HG03039 (cell line): ENCODE data around the gene SLC16A6.
A peak's percentile ranks its signal among the peaks of the same experiment; 100 is the strongest.
"Not testable (repeated sequence)": the region's sequence is repeated elsewhere in the genome, so short reads cannot be mapped to it uniquely, and the experiment has no call there.

Experiments
- ATAC-seq: cut with Tn5 transposase; IDR thresholded peaks from one replicate; pipeline ENCODE4 v1.9.1; 2021; ENCODE audit warnings: mild to moderate bottlenecking, moderate library complexity; ENCODE audit not compliant: unreplicated experiment

Gene SLC16A6

GRCh38 chr17:68253426-68253825 is 37.5 kb downstream of the SLC16A6 start:
- not testable (repeated sequence) for ATAC-seq

GRCh38 chr17:68249354-68249765 is 41.6 kb downstream of the SLC16A6 start:
- no peak for ATAC-seq

DNA sequence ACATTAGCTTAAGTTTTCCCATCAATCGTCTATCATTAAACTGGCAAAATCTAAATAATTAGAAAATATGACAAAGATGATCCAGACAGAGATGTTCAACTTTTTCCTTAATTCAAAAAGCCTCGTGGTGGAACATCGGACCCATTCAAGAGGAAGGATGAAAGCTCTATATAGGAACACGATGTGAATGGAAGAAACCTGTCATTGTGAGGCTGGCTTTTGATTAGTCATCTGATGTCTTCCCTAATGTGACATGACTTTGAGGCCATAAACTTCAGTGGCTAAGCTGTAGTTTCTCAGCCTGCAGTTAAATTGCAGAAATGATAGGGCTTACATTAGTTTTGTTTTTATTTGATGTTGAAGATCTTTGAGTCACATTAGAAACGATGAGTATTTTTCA is 42.0 kb downstream of the SLC16A6 start:
- no peak for ATAC-seq

GRCh38 chr17:68248199-68248825 is 42.6 kb downstream of the SLC16A6 start:
- ATAC-seq = peak; percentile 33

DNA sequence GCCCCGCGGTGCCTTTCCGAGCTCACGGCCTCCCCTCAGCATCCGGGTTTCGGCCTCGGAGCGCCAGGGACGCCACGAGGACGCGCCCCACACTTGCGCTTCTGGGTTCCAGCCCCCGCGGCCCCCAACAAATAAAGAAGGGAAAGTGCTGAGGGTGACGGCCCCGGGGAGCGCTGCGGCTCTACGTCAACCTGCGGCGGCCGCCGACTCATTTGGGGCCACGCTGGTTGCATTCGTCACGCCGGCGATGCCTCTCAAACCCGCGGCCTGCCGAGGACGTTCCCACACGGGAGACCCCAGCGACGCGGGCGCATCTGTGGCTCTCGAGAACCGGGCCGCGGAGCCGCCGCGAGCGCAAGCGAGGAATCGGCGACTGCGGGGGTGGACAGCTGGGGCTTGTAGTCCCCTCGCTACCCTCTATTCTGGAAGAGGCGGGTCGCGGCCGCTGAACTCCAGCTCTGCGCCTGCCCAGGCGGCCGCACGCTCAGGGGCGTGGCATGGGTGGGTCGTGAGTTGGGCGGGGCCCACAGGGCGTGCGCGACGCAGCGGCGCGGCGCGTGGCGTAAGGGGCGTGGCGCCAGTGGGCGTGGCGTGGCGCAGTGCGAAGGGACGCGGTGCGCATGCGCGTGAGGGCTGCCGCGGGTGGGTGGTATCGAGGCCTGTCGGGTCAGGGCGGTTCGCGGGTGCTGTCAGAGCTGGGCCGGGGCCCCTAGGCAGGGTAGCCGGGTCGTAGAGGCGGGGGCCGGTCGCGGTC is 43.3 kb downstream of the SLC16A6 start, which contains the start of gene AMZ2:
TSS of gene AMZ2 (plus strand) at position 599 of the 754 bp plus-strand sequence. CDS start 2,145 bp downstream, outside the sequence.
- ATAC-seq = peak; percentile 90

GRCh38 chr17:68246271-68247028 is 44.5 kb downstream of the SLC16A6 start:
- ATAC-seq = no peak

DNA sequence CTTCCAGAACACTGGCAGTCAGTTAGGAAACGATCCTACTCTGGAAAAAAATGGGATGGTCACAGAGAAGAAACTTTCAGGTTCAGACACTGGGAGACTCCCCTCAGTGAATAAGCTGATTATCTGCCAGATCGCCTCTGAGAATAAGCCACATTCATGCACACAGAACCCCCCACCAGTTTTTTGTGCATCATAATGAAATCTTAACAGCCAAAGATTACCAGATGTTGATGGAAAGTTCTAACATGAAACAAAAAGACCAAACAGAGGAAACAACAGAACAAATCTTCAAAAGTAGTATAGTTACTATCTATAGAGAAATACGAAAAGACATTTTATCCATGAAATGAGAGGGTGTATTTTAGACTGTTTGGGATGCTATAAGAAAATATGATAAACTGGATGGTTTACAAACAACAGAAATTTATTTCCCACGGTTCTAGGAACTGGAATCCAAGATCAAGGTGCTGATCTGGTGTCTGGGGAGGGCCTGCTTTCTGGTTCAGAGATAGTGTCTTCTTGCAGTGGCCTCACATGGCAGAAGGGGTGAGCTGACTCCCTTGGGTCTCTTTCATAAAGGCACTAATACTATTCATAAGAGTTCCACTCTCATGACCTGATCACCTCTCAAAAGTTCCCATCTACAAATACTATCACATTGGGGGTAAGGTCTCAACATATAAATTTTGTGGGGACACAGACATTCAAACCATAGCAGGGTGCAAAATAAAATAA is 51.1 kb downstream of the SLC16A6 start:
- no peak for ATAC-seq

GRCh38 chr17:68238871-68239253 is 52.1 kb downstream of the SLC16A6 start:
- peak; percentile 26 for ATAC-seq

DNA sequence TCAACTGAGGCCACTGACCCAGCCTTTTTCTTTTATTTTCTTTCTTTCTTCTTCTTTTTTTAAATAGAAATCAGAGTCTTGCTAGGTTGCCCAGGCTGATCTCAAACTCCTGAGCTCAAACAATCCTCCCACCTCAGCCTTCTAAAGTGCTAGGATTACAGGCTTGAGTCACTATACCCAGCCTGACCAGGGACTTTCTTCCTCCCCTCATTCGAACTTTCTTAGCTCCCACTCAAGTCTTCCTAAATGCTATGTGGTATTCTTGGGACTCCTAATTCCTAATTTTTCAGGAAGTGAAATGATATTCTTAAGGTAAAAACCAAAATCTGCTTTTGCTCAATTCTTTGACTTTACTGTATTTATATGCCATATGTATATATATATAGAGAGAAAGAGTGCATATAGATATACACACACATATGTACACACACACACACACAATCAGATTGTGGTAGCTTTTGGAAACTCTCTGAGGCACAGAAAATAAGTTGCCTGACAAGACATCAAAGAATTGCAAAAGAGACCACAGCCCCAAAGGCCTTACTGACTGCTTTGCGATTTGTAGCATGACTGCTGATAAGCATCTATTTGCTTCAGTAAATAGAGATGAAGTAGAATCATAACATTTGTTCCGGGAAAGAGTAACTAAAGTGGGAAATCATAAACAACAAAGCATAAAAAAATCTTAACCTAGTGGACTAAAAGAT is 52.6 kb downstream of the SLC16A6 start:
- no peak for ATAC-seq

DNA sequence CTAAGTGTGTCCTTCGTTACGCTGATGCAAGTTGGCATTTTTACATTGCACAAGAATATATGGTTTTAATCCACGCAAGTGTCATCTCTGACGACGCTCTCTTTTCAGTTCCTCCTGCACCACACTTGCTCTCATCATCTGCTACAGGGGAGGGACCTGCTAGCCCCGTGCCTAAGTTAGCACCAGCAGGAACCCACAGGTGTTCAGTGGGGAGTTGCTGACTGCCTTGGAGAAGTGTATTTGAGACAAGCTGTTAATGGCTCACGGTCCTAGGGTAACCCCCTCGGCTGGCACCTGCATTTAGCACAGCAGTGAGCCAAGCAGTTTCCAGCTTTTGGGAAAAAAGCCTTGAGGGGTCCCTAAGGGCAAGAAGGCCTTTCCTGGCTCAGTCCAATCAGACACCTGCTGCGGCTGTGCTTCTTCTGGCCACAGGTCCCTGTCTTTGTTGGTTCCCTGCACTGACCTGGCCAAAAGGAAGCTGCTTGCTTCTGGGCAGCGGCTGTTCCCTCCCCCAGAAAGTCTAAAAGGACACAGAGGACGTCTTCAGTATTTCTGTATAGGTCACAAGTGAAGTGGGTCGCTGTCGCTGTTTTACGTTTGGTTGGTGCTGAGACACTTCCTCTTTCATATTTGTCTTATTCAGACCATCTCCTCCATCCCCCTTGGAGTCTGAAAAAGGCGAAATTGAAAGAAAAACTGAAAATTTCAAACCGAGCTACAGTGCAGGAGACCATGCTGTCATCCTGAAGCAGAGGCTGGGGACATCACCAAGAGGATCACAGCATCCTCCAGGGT is 53.4 kb downstream of the SLC16A6 start:
- ATAC-seq = peak; percentile 56

DNA sequence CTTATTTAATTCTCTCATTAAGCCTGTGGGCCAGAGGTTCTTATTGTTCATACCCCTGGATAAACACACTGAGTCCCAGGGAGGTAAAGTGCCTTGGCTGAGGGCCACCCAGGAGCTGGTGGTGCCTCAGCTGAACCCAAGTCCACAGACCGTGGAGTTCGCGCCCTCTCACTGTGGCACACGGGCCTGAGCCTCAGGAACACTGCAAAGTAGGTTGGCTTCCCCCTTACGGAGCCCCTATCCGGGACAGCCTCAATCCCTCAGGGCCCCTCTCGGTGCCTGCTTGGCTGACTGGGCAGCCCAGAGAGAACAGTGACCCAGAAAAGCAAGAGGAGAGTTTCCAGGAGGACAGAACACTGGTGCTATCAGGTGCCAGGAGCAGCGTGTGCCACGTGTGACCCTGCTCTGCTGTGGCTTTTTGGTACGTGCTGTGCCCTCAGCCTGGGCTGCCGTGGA is 55.6 kb downstream of the SLC16A6 start:
- not testable (repeated sequence) for ATAC-seq

DNA sequence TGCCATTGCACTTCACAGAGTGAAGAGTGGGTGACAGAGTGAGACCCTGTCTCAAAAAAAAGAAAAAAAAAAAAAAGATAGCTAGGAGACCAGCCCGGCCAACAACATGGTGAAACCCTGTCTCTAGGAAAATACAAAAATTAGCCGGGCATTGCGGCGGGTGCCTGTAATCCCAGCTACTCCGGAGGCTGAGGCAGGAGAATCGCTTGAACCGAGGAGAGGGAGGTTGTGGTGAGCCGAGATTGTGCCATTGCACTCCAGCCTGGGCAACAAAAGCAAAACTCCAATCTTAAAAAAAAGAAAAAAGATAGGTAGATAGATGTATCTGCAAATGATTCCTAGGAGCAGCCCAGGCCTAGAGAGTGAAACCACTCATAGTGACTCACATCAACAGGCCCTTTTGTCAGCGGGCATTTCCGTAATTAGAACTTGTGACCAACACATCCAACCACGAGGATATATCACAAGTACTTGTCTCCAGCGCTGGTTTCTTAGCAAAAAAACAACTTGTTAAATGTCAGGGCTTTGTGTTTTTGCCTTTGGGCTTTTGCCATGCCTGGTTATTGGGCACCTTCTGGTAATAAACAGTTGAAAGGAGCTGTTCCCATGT is 56.1 kb downstream of the SLC16A6 start:
- ATAC-seq = not testable (repeated sequence)

DNA sequence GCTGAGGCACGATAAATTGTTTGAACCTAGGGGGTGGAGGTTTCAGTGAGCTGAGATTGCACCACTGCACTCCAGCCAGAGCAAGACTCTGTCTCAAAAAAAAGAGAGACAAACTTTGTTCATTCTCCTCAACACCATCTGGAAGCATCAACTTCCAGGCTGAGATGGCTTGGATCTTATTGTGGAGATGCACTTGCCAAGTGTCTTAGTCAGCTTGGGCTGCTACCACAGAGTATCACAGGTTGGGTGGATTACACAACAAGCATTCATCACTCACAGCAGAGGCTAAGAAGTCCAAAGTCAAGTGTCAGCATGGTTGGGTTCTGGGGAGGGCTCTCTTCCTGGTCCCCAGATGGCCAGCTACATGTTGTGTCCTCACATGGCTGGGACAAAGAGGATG is 58.2 kb downstream of the SLC16A6 start:
- not testable (repeated sequence) for ATAC-seq

- no peak for ATAC-seq
These were observed 59.4 kb downstream of the SLC16A6 start for GRCh38 chr17:68231541-68231940.

DNA sequence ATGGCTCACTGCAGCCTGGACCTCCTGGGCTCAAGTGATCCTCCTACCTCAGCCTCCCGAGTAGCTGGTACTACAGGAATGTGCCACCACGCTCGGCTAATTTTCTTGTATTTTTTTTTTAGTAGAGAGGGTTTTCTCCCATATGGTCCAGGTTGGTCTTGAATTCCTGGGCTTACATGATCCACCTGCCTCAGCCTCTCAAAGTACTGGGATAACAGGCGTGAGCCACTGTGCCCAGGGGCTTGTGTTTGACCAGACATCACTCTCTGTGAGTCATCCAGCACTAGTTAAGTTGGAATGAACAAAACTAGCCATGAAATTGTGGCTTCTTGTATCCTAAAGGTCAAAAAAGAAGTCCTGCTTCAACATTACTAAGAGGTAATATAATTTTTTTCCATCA is 59.8 kb downstream of the SLC16A6 start:
- not testable (repeated sequence) for ATAC-seq

DNA sequence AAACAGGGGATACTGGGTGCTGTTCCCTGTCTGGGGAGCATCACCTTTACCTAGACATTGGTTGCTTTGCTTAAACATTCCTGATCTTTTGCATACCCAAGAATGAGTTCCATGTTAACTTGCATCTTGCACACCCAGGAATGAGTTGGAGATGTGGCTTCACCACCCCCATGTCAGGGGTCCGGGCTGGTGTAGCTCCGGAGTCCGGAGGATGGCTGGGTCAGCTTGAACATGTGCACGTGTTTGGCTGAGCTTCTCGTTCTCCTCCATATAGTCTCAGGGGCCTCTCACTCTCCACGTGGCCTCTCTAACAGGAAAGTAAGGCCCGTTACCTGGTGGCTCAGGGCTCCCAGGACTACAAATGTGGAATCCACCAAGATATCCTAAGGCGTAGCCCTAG is 61.3 kb downstream of the SLC16A6 start:
- no peak for ATAC-seq

- ATAC-seq = no peak
These were observed 61.9 kb downstream of the SLC16A6 start for GRCh38 chr17:68228817-68229570.

- ATAC-seq = not testable (repeated sequence)
These were observed 62.8 kb downstream of the SLC16A6 start for GRCh38 chr17:68228039-68228680.
